GM23338 (cell line): ENCODE results near the gene COG2. TPM values are rescaled to one million over a fixed set of nuclear protein-coding genes. Genes with fewer than 3 reads are reported as not detected.

Experiments used
- ATAC-seq: fragments of 200-7000 bp; cut with Tn5 transposase; 3 replicates; pipeline ENCODE4 v1.9.1; 2020
- DNase-seq: peaks from one replicate; pipeline ENCODE4 v3.0.0-alpha.2; 2015; ENCODE audit warnings: low spot score
- H2AFZ ChIP-seq: fragments of 200-600 bp; sonication (generic); 2 replicates; pipeline ENCODE4 v1.8.0; 2016; ENCODE audit warnings: antibody characterized with exemption, mild to moderate bottlenecking, moderate library complexity
- H3F3A ChIP-seq: fragments of 200-600 bp; sonication (generic); replicated peaks from 2 replicates; pipeline ENCODE4 v1.8.0; 2017; ENCODE audit warnings: antibody characterized with exemption, mixed run types, low read depth
- H3K27ac ChIP-seq: fragments of 200-600 bp; sonication (generic); 2 replicates; pipeline ENCODE4 v1.6.1; 2016; ENCODE audit warnings: low read depth
- H3K27me3 ChIP-seq: fragments of 200-600 bp; sonication (generic); 2 replicates; pipeline ENCODE4 v1.8.0; 2016; ENCODE audit warnings: mild to moderate bottlenecking, mixed run types, moderate library complexity; ENCODE audit not compliant: insufficient read depth
- H3K36me3 ChIP-seq: fragments of 200-600 bp; sonication (generic); 2 replicates; pipeline ENCODE4 v1.8.0; 2016; ENCODE audit warnings: mild to moderate bottlenecking; ENCODE audit not compliant: insufficient read depth
- H3K4me1 ChIP-seq: fragments of 200-600 bp; sonication (generic); 2 replicates; pipeline ENCODE4 v1.8.0; 2016; ENCODE audit warnings: mild to moderate bottlenecking, moderate library complexity; ENCODE audit not compliant: insufficient read depth
- H3K4me2 ChIP-seq: fragments of 200-600 bp; sonication (generic); 2 replicates; pipeline ENCODE4 v1.7.1; 2017; ENCODE audit warnings: mixed run types
- H3K4me3 ChIP-seq: fragments of 200-600 bp; sonication (generic); 2 replicates; pipeline ENCODE4 v1.6.1; 2016; ENCODE audit warnings: mixed run types
- H3K79me2 ChIP-seq: fragments of 200-600 bp; sonication (generic); replicated peaks from 2 replicates; pipeline ENCODE4 v1.8.0; 2017; ENCODE audit warnings: mild to moderate bottlenecking; ENCODE audit not compliant: insufficient read depth
- H3K9me2 ChIP-seq: fragments of 200-600 bp; sonication (generic); 2 replicates; pipeline ENCODE4 v1.8.0; 2017; ENCODE audit not compliant: insufficient read depth
- H4K20me1 ChIP-seq: fragments of 200-600 bp; sonication (generic); replicated peaks from 2 replicates; pipeline ENCODE4 v1.8.0; 2017; ENCODE audit warnings: mild to moderate bottlenecking; ENCODE audit not compliant: insufficient read depth
- H3K27ac Mint-ChIP-seq: 2 replicates; pipeline ENCODE4 v1.8.0; 2020; ENCODE audit warnings: inconsistent platforms, mild to moderate bottlenecking, moderate library complexity, mixed read lengths
- H3K27me3 Mint-ChIP-seq: 3 replicates; pipeline ENCODE4 v1.8.0; 2022; ENCODE audit warnings: low read depth, mild to moderate bottlenecking, moderate library complexity, mixed read lengths, inconsistent platforms; ENCODE audit not compliant: insufficient read depth, poor library complexity
- H3K36me3 Mint-ChIP-seq: 3 replicates; pipeline ENCODE4 v1.8.0; 2021; ENCODE audit warnings: low read depth, mild to moderate bottlenecking, inconsistent platforms, moderate library complexity, mixed read lengths
- H3K4me1 Mint-ChIP-seq: 3 replicates; pipeline ENCODE4 v1.8.0; 2020; ENCODE audit warnings: mild to moderate bottlenecking, inconsistent platforms, mixed read lengths
- H3K4me3 Mint-ChIP-seq: 3 replicates; pipeline ENCODE4 v1.8.0; 2021; ENCODE audit warnings: moderate library complexity, mild to moderate bottlenecking, inconsistent platforms, mixed read lengths
- H3K9me3 Mint-ChIP-seq: 3 replicates; pipeline ENCODE4 v1.8.0; 2020; ENCODE audit warnings: moderate library complexity, mild to moderate bottlenecking, inconsistent platforms, mixed read lengths
- CTCF ChIP-seq, 2 experiments: fragments of 200-600 bp in 1 of 2; sonication (generic) in 1 of 2; conservative IDR thresholded peaks; 2 replicates each; pipeline versions ENCODE4 v1.5.1 to v1.6.1; 2016 to 2017; ENCODE audit warnings: antibody characterized with exemption in 2 of 2, low read depth in 2 of 2, mild to moderate bottlenecking in 2 of 2, moderate library complexity in 1 of 2
- NANOG ChIP-seq: IDR thresholded peaks from 2 replicates; pipeline ENCODE4 v1.6.1; 2016; ENCODE audit warnings: antibody characterized with exemption, borderline replicate concordance
- POLR2AphosphoS5 ChIP-seq: IDR thresholded peaks from 2 replicates; pipeline ENCODE4 v1.6.1; 2016; ENCODE audit warnings: antibody characterized with exemption, low read depth
- ZNF114 ChIP-seq: fragments of 250-450 bp; sonication (Bioruptor Pico); IDR thresholded peaks from 2 replicates; pipeline ENCODE4 v1.5.0; 2020; ENCODE audit warnings: mild to moderate bottlenecking, moderate library complexity
- ZNF331 ChIP-seq: fragments of 250-450 bp; sonication (Bioruptor Pico); IDR thresholded peaks from 2 replicates; pipeline ENCODE4 v1.5.0; 2020; ENCODE audit warnings: low read depth, mild to moderate bottlenecking, moderate library complexity
- ZNF462 ChIP-seq: fragments of 250-450 bp; sonication (Bioruptor Pico); IDR thresholded peaks from 2 replicates; pipeline ENCODE4 v1.5.0; 2020; ENCODE audit warnings: mild to moderate bottlenecking, moderate library complexity
- polyA plus RNA-seq: library from polyadenylated mRNA; unstranded; fragments of >200 nt; fragmentation: Nextera tagmentation; extraction: Ambion mirVana; gene quantifications from 2 replicates; pipeline ENCODE4 v1.2.1, GENCODE V29; 2016
- total RNA-seq: library from RNA; depleted of rRNA; stranded (reverse); fragments of >200 nt; shearing (Covaris generic); gene quantifications from 2 replicates; pipeline ENCODE4 v1.2.3, GENCODE V29; 2014

COG2 gene
- total and polyA plus RNA-seq, 2 experiments from 2014 or later = 35.8 to 38.5 TPM

GRCh38 chr1:230622151-230622550 is 20.1 kb upstream of the COG2 start (continued):
- TF ChIP-seq ZNF462 (CRISPR knock-in tag) = no peak
- no peak for TF ChIP-seq CTCF (conservative IDR thresholded peaks at IDR 0.05; ENCODE audit: low read depth in 2 of 2)
- TF ChIP-seq POLR2AphosphoS5 = no peak

DNA sequence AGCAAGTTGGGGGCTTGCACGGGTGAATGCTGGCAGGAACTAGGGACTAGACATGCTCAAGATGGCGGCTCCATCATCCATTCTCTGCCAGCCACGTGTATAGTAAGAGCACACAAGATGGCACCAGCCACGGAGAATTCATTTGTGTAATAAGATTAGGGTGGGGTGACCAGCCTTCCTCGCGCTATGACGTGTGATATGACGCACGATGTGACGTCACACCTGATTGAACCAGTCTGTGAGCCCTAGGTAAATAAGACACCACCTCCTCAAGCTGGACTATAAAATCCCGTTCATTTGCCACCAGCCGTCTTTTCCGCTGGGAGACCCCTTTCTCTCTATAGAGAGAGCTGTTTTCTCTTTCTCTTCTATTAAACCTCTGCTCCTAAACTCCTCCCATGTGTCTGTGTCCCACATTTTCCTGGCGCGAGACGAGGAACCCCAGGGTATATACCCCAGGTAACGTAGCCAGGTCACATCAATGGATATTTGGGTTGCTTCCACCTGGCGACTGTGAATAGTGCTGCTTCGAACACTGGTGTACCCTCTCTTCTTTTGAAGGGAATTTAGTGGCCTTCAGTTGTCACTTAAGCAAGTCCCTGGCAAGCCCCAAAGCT is 18.1 kb upstream of the COG2 start:
- H3K27me3 Mint-ChIP-seq = peaks cover 6% of the 10 kb centered on the region
- no peak overlapping the region for H3K4me2 ChIP-seq
- H3F3A ChIP-seq = no peaks in the 10 kb centered on the region
- H3K36me3 ChIP-seq = 0 out of 2 replicates have a peak, but pooled peaks cover 3% of the 10 kb centered on the region
- no peaks in the 10 kb centered on the region for H3K79me2 ChIP-seq
- no peak for ATAC-seq
- H2AFZ ChIP-seq = no peak overlapping the region
- H3K27ac ChIP-seq = no peak overlapping the region
- H3K4me3 ChIP-seq = no peak overlapping the region
- TF ChIP-seq NANOG (no peak), ZNF331 (no peak), ZNF114 (CRISPR knock-in tag) (no peak), POLR2AphosphoS5 (no peak)
- H3K4me3 Mint-ChIP-seq = no peak overlapping the region
- peaks cover 4% of the 10 kb centered on the region; the same call in 1 of the 2 replicates for H3K4me1 ChIP-seq
- no peaks in the 10 kb centered on the region for H3K27me3 ChIP-seq
- H4K20me1 ChIP-seq = no peaks in the 10 kb centered on the region
- peaks cover 8% of the 10 kb centered on the region for H3K4me1 Mint-ChIP-seq
- H3K36me3 Mint-ChIP-seq = peaks cover 5% of the 10 kb centered on the region; the same call in 1 of the 3 replicates
- peaks cover 4% of the 10 kb centered on the region; the same call in 1 of the 2 replicates for H3K9me2 ChIP-seq
- peaks cover 4% of the 10 kb centered on the region; the same call in 2 of the 3 replicates for H3K9me3 Mint-ChIP-seq
- H3K27ac Mint-ChIP-seq = no peak overlapping the region
- DNase-seq = no peak
